Stimulated activated CD4-positive, alpha-beta T cell treated with anti-CD3 and anti-CD28 coated beads, Interleukin-12 subunit alpha, Interleukin-12 subunit beta, amount 100 ng/mL, for 24 hours (primary cell): ENCODE measurements around the gene RETN.
A peak's percentile ranks its signal among the peaks of the same experiment; 100 is the strongest.

Source experiments
- DNase-seq, 2 experiments: peaks; one replicate each; pipeline ENCODE4 v3.0.0-alpha.2; 2020; ENCODE audit warnings: low read depth in 2 of 2

The RETN gene

GRCh38 chr19:7705387-7706187 lies 36.7 kb downstream of the RETN start:
- peak; percentile 57 to 76 for DNase-seq

- no peak for DNase-seq
Observed at GRCh38 chr19:7706188-7706954, 37.5 kb downstream of the RETN start.

GRCh38 chr19:7706955-7707456 lies 38.2 kb downstream of the RETN start:
- no peak for DNase-seq

- DNase-seq, result no peak
Observed at GRCh38 chr19:7709932-7710460, 41.1 kb downstream of the RETN start.

GRCh38 chr19:7710616-7711015 lies 41.8 kb downstream of the RETN start:
- DNase-seq, result no peak

GRCh38 chr19:7715671-7716070 lies 46.8 kb downstream of the RETN start:
- no peak for DNase-seq

GRCh38 chr19:7716762-7717161 lies 47.9 kb downstream of the RETN start:
- no peak for DNase-seq

GRCh38 chr19:7718668-7719067 lies 49.8 kb downstream of the RETN start:
- no peak for DNase-seq
